Measurements from ENCODE around the gene PIKFYVE. TPM values are rescaled to one million over a fixed set of nuclear protein-coding genes. Genes with fewer than 3 reads are reported as not detected.

PIKFYVE gene
- total and polyA plus RNA-seq, 2 of the 8 experiments (the other 6 are each of a cell fraction or from before 2014, with no cell fraction given), result 8.8 to 33.5 TPM

DNA sequence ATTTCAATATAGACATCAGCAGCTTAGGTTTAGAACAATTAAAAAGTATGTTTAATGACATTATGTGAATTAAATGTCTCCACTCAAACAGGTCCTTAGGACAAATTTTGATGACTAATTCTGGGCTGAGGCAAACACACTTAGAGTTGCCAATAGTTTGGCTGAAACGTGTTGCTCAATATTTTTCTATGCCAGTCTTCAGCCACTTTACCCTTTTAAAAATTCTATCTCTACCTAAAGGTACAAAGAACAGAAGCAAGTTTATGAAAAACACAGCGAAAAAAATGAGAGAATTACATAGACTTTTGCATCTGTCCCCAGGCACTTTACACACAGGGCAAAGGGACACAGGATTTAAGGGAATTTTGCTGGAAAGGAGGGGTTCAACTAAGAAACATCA is 15.7 kb upstream of the PIKFYVE start:
- H4K8ac ChIP-seq (ENCODE audit: extremely low read depth, insufficient read depth, low read length), result no peak overlapping the region
- no peak overlapping the region for H4K5ac ChIP-seq (ENCODE audit: insufficient read length, low read depth, low read length)
- POLR2A ChIA-PET (ENCODE audit: partially characterized antibody), result interaction anchor here (7.0 kb wide), 1 partner anchor 15 kb away, joined by 68 read pairs; the partner anchor contains the start of gene PIKFYVE
- H2BK15ac ChIP-seq (ENCODE audit: low read length), result no peak overlapping the region
- CTCF ChIA-PET (ENCODE audit: partially characterized antibody), result interaction anchor here (0.6 to 2.3 kb wide), 3 partner anchors 148 to 487 kb away, joined by 3 to 8 read pairs (median 4); no protein-coding TSS in a partner anchor
- no peaks in the 10 kb centered on the region for H3K9me3 ChIP-seq (ENCODE audit: insufficient read depth in 2 of 2, low read depth in 1 of 2, low read length in 1 of 2)
- peaks cover 3 to 32% of the 10 kb centered on the region in 2 experiments; a peak in 3 of 4 replicates for H3K79me2 ChIP-seq (ENCODE audit: control insufficient read depth in 1 of 2, insufficient read depth in 2 of 2, low read length in 2 of 2)
- no peaks in the 10 kb centered on the region for H3K27me3 ChIP-seq (replicated peaks in 1 of 4; ENCODE audit: control insufficient read depth in 3 of 4, extremely low read depth in 1 of 4, insufficient read depth in 3 of 4, low read length in 3 of 4)
- no peak for FAIRE-seq
- peaks cover 0 to 5% (median 3%) of the 10 kb centered on the region in 4 experiments; a peak in 2 of 7 replicates for H3K4me1 ChIP-seq (replicated peaks in 1 of 4; ENCODE audit: control insufficient read depth in 3 of 4, insufficient read depth in 4 of 4, low read length in 3 of 4)
- no peak overlapping the region for H3K14ac ChIP-seq (ENCODE audit: insufficient read length)
- no peak for DNase-seq (ENCODE audit: low read depth in 1 of 2, low spot score in 2 of 2)
- peaks cover 17 to 80% (median 47%) of the 10 kb centered on the region in 4 experiments for H3K36me3 ChIP-seq (ENCODE audit: control insufficient read depth in 2 of 4, insufficient read depth in 4 of 4, low read length in 3 of 4)
- no peak overlapping the region for H2AFZ ChIP-seq (ENCODE audit: low read length)
- no peak overlapping the region for H3K56ac ChIP-seq (replicated peaks; ENCODE audit: insufficient read length, low read depth, low read length)
- peaks cover 2% of the 10 kb centered on the region; the same call in 1 of the 2 replicates for H3K23me2 ChIP-seq (ENCODE audit: low read depth, low read length)
- H3K4me3 ChIP-seq (ENCODE audit: extremely low read depth in 1 of 4, insufficient read depth in 2 of 4, low read depth in 3 of 4, low read length in 4 of 4), result no peak overlapping the region
- peaks cover 0 to 1% of the 10 kb centered on the region in 2 experiments for H4K20me1 ChIP-seq (replicated peaks in 1 of 2; ENCODE audit: control insufficient read depth in 1 of 2, insufficient read depth in 2 of 2, low read length in 2 of 2)
- H3K23ac ChIP-seq (ENCODE audit: insufficient read length), result no peak overlapping the region
- 0 out of 2 replicates have a peak, but pooled peaks cover 3% of the 10 kb centered on the region for H3K79me1 ChIP-seq (ENCODE audit: low read depth, low read length)
- H2AK5ac ChIP-seq (ENCODE audit: low read depth, low read length), result no peak overlapping the region
- 76% methylated on average over 2 of the region's 2 CpGs; no CpG with 5 or more reads in 1 of the 2 experiments for WGBS, 2 experiments (ENCODE audit: extremely low coverage in 1 of 2, insufficient coverage in 1 of 2, insufficient read length in 1 of 2, insufficient replicate concordance in 2 of 2, low coverage in 1 of 2, low lambda C conversion rate in 2 of 2, missing lambda C conversion rate in 1 of 2)
- H3K9ac ChIP-seq (replicated peaks in 1 of 4; ENCODE audit: extremely low read depth in 1 of 4, low read depth in 3 of 4, low read length in 3 of 4), result no peak overlapping the region
- no peak overlapping the region for H2BK20ac ChIP-seq (ENCODE audit: low read length)
- H3K4me2 ChIP-seq (ENCODE audit: insufficient read depth in 1 of 2, low read depth in 2 of 2, low read length in 2 of 2), result no peak overlapping the region; a peak in 1 of 4 replicates
- H2BK12ac ChIP-seq (ENCODE audit: low read depth, low read length), result no peak overlapping the region
- H3K4ac ChIP-seq (replicated peaks; ENCODE audit: insufficient read length, low read depth, low read length), result no peak overlapping the region
- no peak overlapping the region for H4K91ac ChIP-seq (replicated peaks; ENCODE audit: insufficient read length, low read length)
- H2BK120ac ChIP-seq (replicated peaks; ENCODE audit: low read depth, low read length), result no peak overlapping the region
- no peak overlapping the region for H3K27ac ChIP-seq (ENCODE audit: low read depth, low read length)
- H3K18ac ChIP-seq (ENCODE audit: extremely low read depth, low read length), result no peak overlapping the region
- H2BK5ac ChIP-seq (ENCODE audit: low read depth, low read length), result no peak overlapping the region
- no peak for TF ChIP-seq TAF1 (IDR thresholded peaks at IDR 0.05; ENCODE audit: low read depth, low read length)
- no peak for TF ChIP-seq MAFK (IDR thresholded peaks at IDR 0.05; ENCODE audit: low read depth, low read length)
- TF ChIP-seq USF2 (IDR thresholded peaks at IDR 0.05; ENCODE audit: low read length), result no peak
